Measurements from ENCODE around the gene SMO.
"Not testable (repeated sequence)": the region's sequence is repeated elsewhere in the genome, so short reads cannot be mapped to it uniquely, and the experiment has no call there.

The SMO gene

GRCh38 chr7:129240119-129240820 lies 51.8 kb downstream of the SMO start:
- DNase-seq = no peak

- no peak for DNase-seq
Observed at GRCh38 chr7:129244220-129244619, 55.8 kb downstream of the SMO start.

GRCh38 chr7:129245533-129245932 lies 57.1 kb downstream of the SMO start:
- DNase-seq = no peak

GRCh38 chr7:129247087-129247486 lies 58.7 kb downstream of the SMO start:
- DNase-seq = no peak

- DNase-seq = no peak
Observed at GRCh38 chr7:129252128-129252527, 63.7 kb downstream of the SMO start.

- DNase-seq = not testable (repeated sequence)
Observed at GRCh38 chr7:129252603-129253002, 64.2 kb downstream of the SMO start.

- no peak for DNase-seq
Observed at GRCh38 chr7:129255800-129256199, 67.4 kb downstream of the SMO start.

GRCh38 chr7:129256221-129256620 lies 67.8 kb downstream of the SMO start:
- DNase-seq = no peak

GRCh38 chr7:129257168-129257567 lies 68.7 kb downstream of the SMO start:
- DNase-seq = no peak

- DNase-seq = no peak
Observed at GRCh38 chr7:129258649-129259389, 70.4 kb downstream of the SMO start.

- DNase-seq = no peak
Observed at GRCh38 chr7:129262324-129262723, 73.9 kb downstream of the SMO start.

Measured in NCI-H1436 treated with DMSO at 0.1 percent for 48 hours (cell line).